Neural crest cell (in vitro differentiated cells): ENCODE measurements around the gene TSPAN15. TPM values are rescaled to one million over a fixed set of nuclear protein-coding genes. Genes with fewer than 3 reads are reported as not detected.

Experiments used
- DNase-seq: peaks from one replicate; pipeline ENCODE4 v3.0.0; 2021; ENCODE audit warnings: low read depth, mixed read lengths, low spot score
- H3K27ac Mint-ChIP-seq: one replicate; pipeline ENCODE4 v1.8.0; 2021; ENCODE audit warnings: mild to moderate bottlenecking, mixed read lengths; ENCODE audit not compliant: unreplicated experiment
- H3K27me3 Mint-ChIP-seq: 2 replicates; pipeline ENCODE4 v1.8.0; 2021; ENCODE audit warnings: low read depth, mild to moderate bottlenecking, mixed read lengths
- H3K36me3 Mint-ChIP-seq: 2 replicates; pipeline ENCODE4 v1.8.0; 2021; ENCODE audit warnings: low read depth, mild to moderate bottlenecking, mixed read lengths
- H3K4me1 Mint-ChIP-seq: 2 replicates; pipeline ENCODE4 v1.8.0; 2021; ENCODE audit warnings: mixed read lengths
- H3K4me3 Mint-ChIP-seq: one replicate; pipeline ENCODE4 v1.8.0; 2021; ENCODE audit warnings: mild to moderate bottlenecking, mixed read lengths
- H3K9me3 Mint-ChIP-seq: 2 replicates; pipeline ENCODE4 v1.8.0; 2021; ENCODE audit warnings: mixed read lengths
- long read RNA-seq: library from polyadenylated mRNA; unstranded; transcript quantifications from one replicate; pipeline ENCODE4 v2.0.0, GENCODE V29; 2020
- total RNA-seq: library from RNA; stranded (reverse); gene quantifications from 2 replicates; pipeline ENCODE4 v1.2.1, GENCODE V29; 2021
- TF ChIP-seq, protein P1 (sequence below): fragments of 200-600 bp; sonication (generic); conservative IDR thresholded peaks from 2 replicates; pipeline ENCODE4 v1.5.0; 2021; ENCODE audit warnings: antibody characterized with exemption, mild to moderate bottlenecking

The TSPAN15 gene
- 11.5 and 12.3 TPM in 2 replicates for total RNA-seq
- long read RNA-seq, partial matches to known transcripts = 0 of 9 reads
- long read RNA-seq, other reads (novel, unspliced or antisense) = 2 of 9 reads

DNA sequence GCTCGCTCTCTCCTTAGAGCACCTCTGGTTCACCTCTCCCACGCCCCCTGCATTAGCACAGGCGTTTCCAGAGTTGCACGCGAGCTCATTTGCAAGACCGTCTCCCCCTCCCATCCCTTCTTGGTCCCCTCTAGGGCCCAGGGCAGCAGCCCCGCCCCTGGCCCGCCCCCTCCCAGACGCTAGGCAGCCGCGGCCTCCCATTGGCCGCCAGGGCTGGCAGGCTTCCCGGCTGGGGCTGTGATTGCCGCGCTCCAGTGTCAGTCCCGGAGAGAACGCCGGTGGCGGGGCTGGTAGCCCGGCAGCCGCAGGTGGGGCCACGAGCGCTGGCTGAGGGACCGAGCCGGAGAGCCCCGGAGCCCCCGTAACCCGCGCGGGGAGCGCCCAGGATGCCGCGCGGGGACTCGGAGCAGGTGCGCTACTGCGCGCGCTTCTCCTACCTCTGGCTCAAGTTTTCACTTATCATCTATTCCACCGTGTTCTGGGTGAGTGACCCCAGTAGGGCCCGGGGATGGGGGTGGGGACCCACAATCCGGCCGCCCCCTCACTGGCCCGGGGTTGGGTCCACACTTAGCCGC lies at the start of gene TSPAN15:
Gene TSPAN15, plus strand, starts transcription at position 257 of the 575 bp plus-strand sequence. Its CDS starts 130 bp downstream, at position 387.
- Mint-ChIP-seq H3K27me3 (peaks cover 20% of the 10 kb centered on the region), H3K9me3 (no peaks in the 10 kb centered on the region), H3K4me1 (peaks cover 16% of the 10 kb centered on the region), H3K36me3 (no peaks in the 10 kb centered on the region), H3K27ac (no peak within 1 kb of the TSS), H3K4me3 (peak within 1 kb of the TSS; percentile 74)
- DNase-seq = peak; percentile 68
- TF ChIP-seq, protein P1, sequence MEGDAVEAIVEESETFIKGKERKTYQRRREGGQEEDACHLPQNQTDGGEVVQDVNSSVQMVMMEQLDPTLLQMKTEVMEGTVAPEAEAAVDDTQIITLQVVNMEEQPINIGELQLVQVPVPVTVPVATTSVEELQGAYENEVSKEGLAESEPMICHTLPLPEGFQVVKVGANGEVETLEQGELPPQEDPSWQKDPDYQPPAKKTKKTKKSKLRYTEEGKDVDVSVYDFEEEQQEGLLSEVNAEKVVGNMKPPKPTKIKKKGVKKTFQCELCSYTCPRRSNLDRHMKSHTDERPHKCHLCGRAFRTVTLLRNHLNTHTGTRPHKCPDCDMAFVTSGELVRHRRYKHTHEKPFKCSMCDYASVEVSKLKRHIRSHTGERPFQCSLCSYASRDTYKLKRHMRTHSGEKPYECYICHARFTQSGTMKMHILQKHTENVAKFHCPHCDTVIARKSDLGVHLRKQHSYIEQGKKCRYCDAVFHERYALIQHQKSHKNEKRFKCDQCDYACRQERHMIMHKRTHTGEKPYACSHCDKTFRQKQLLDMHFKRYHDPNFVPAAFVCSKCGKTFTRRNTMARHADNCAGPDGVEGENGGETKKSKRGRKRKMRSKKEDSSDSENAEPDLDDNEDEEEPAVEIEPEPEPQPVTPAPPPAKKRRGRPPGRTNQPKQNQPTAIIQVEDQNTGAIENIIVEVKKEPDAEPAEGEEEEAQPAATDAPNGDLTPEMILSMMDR = no peak

DNA sequence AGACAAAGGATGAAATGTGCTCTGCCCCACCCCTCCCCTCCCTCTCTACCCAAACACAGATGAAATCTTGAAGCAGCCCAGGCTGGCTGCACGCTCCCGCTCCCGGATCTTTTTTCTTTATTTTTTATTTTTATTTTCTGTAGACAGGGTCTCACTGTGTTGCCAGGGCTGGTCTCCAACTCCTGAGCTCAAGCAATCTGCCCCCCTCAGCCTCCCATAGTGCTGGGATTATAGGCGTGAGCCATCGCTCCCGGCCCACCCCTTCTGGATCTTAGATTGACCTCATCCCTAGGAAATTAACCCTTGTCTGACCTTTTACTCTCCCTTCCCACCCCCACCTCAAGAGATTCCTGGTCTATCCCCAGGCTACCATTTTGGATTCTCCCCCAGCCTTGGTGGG lies 48.9 kb upstream of the TSPAN15 start:
- peaks cover 23% of the 10 kb centered on the region for H3K4me1 Mint-ChIP-seq

DNA sequence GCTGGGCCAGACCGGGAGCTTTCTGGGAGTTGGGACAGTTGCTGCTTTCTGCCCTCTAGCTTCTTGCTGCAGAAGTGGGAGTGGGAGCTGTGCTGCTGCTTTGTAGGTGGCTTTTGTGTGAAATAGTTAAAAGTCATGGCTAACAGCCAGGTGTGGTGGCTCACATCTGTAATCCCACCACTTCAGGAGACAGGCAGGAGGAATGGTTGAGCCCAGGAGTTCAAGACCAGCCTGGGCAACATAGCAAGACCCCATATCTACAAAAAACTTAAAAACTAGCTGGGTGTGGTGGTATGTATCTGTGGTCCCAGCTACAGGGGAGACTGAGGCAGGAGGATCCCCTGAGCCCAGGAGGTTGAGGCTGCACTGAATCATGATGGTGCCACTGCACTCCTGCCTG lies 48.2 kb upstream of the TSPAN15 start:
- Mint-ChIP-seq H3K27ac (no peak overlapping the region), H3K4me3 (no peak overlapping the region), H3K36me3 (peaks cover 8% of the 10 kb centered on the region), H3K4me1 (peaks cover 28% of the 10 kb centered on the region), H3K9me3 (no peaks in the 10 kb centered on the region), H3K27me3 (peaks cover 3% of the 10 kb centered on the region)
- TF ChIP-seq, protein P1 = no peak
- DNase-seq = no peak

More for the DNA sequence above, 48.9 kb upstream of the TSPAN15 start:
- Mint-ChIP-seq H3K27me3 (peaks cover 3% of the 10 kb centered on the region), H3K9me3 (no peaks in the 10 kb centered on the region), H3K27ac (no peak overlapping the region), H3K4me3 (no peak overlapping the region), H3K36me3 (peaks cover 8% of the 10 kb centered on the region)
- no peak for DNase-seq
- TF ChIP-seq, protein P1 = no peak

DNA sequence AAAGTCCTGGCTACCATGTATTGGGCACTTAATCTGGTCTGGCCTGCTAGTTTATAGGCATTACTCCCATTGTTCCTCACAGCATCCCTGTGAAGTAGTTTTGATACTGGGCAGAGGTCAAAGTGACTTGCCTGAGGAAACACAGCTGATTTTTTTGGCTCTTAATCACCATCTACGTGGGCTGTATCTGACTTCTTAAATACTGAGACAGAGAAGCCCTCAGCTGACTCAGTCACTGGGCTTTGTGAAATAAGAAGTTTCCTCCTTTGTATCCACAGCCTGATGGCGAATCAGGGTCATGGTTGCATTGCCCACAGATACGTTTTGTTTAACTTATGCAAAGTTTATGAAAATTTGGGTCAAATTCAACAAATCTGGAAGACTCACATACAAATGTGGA lies 47.7 kb upstream of the TSPAN15 start:
- DNase-seq = no peak
- TF ChIP-seq, protein P1 = no peak
- H3K27ac Mint-ChIP-seq = no peak overlapping the region
- H3K27me3 Mint-ChIP-seq = peaks cover 6% of the 10 kb centered on the region
- no peaks in the 10 kb centered on the region for H3K9me3 Mint-ChIP-seq
- no peak overlapping the region for H3K4me3 Mint-ChIP-seq
- peaks cover 8% of the 10 kb centered on the region for H3K36me3 Mint-ChIP-seq
- H3K4me1 Mint-ChIP-seq = peaks cover 33% of the 10 kb centered on the region

DNA sequence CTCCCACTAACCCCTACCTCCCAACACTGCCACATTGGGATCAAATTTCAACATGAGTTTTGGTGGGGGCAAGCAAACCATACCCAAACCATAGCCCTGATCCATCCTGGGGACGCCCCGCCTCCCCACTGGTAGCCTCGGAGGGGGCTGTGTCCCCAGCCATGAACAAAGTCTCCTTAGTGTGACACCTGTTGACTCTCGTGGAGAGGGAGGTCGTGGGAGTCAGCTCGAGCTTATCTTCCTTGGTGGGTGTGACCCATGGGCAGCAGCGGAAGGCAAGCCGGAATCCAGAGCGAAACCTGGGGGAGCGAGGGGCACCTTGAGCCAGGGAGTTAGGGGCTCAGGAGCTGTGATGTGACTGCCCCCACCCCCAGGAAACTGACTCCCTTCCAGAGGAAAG lies 46.5 kb upstream of the TSPAN15 start:
- Mint-ChIP-seq H3K9me3 (no peaks in the 10 kb centered on the region), H3K36me3 (peaks cover 8% of the 10 kb centered on the region), H3K27me3 (peaks cover 6% of the 10 kb centered on the region), H3K4me1 (peaks cover 33% of the 10 kb centered on the region), H3K4me3 (no peak overlapping the region), H3K27ac (no peak overlapping the region)
- no peak for DNase-seq
- TF ChIP-seq, protein P1 = no peak
